Fibroblast of lung (primary cell): ENCODE results near the gene NIPAL4. TPM values are rescaled to one million over a fixed set of nuclear protein-coding genes. Genes with fewer than 3 reads are reported as not detected.

Experiments used
- DNase-seq, 2 donors: peaks; one replicate each; pipeline versions ENCODE4 v3.0.0 to v3.0.0-alpha.2; 2010; ENCODE audit warnings: low read depth in 2 of 2
- H2AFZ ChIP-seq: 2 replicates; pipeline ENCODE4 v1.5.1; 2012; ENCODE audit warnings: low read length, control low read depth, inconsistent platforms
- H3K27ac ChIP-seq: 2 replicates; pipeline ENCODE4 v1.5.1; 2011; ENCODE audit warnings: low read length, control low read depth; ENCODE audit not compliant: insufficient read depth
- H3K27me3 ChIP-seq: 2 replicates; pipeline ENCODE4 v1.5.1; 2011; ENCODE audit warnings: mild to moderate bottlenecking, low read length; ENCODE audit not compliant: control insufficient read depth, insufficient read depth
- H3K36me3 ChIP-seq: 2 replicates; pipeline ENCODE4 v1.5.1; 2011; ENCODE audit warnings: low read length; ENCODE audit not compliant: control insufficient read depth, insufficient read depth
- H3K4me1 ChIP-seq: 2 replicates; pipeline ENCODE4 v1.5.1; 2011; ENCODE audit warnings: low read length; ENCODE audit not compliant: control insufficient read depth, insufficient read depth; ENCODE audit errors: extremely low read depth
- H3K4me2 ChIP-seq: 2 replicates; pipeline ENCODE4 v1.5.1; 2011; ENCODE audit warnings: low read length, control low read depth; ENCODE audit not compliant: insufficient read depth; ENCODE audit errors: extremely low read depth
- H3K4me3 ChIP-seq, 4 experiments: fragments of 200-600 bp in 1 of 4; sonication (generic) in 1 of 4; replicated peaks in 1 of 4; 2 replicates each; pipeline ENCODE4 v1.5.1; 2011 to 2016; ENCODE audit warnings: low read length in 4 of 4, low read depth in 3 of 4, mild to moderate bottlenecking in 3 of 4, control low read depth in 2 of 4, inconsistent platforms in 1 of 4, mixed read lengths in 1 of 4; ENCODE audit not compliant: insufficient read depth in 1 of 4; ENCODE audit errors: control extremely low read depth in 1 of 4
- H3K79me2 ChIP-seq: 2 replicates; pipeline ENCODE4 v1.5.1; 2012; ENCODE audit warnings: mild to moderate bottlenecking, low read length, inconsistent platforms; ENCODE audit not compliant: control insufficient read depth, insufficient read depth
- H3K9ac ChIP-seq: 2 replicates; pipeline ENCODE4 v1.5.1; 2011; ENCODE audit warnings: mild to moderate bottlenecking, low read length, control low read depth; ENCODE audit not compliant: insufficient read depth
- H3K9me3 ChIP-seq: 2 replicates; pipeline ENCODE4 v1.5.1; 2012; ENCODE audit warnings: low read depth, low read length; ENCODE audit not compliant: control insufficient read depth, insufficient read depth
- H4K20me1 ChIP-seq: 2 replicates; pipeline ENCODE4 v1.5.1; 2011; ENCODE audit warnings: low read length; ENCODE audit not compliant: control insufficient read depth, insufficient read depth; ENCODE audit errors: extremely low read depth
- CTCF ChIP-seq, 2 donors: IDR thresholded peaks in 1 of 2; conservative IDR thresholded peaks in 1 of 2; 1 replicate in 1 of 2; 2 replicates in 1 of 2; pipeline ENCODE4 v1.5.1; 2011 to 2012; ENCODE audit warnings: low read length in 2 of 2, control low read depth in 1 of 2, inconsistent platforms in 1 of 2, low read depth in 1 of 2, mild to moderate bottlenecking in 1 of 2
- EZH2 ChIP-seq: IDR thresholded peaks from 2 replicates; pipeline ENCODE4 v1.5.1; 2012; ENCODE audit warnings: low read length, control low read depth, mild to moderate bottlenecking; ENCODE audit errors: missing control alignments
- polyA plus RNA-seq, 2 donors: library from polyadenylated mRNA; depleted of rRNA in 1 of 2; stranded (reverse) in 1 of 2; unstranded in 1 of 2; fragments of >200 nt; gene quantifications; 2 replicates each; pipeline ENCODE4 v1.2.1, GENCODE V29; 2011 to 2012; ENCODE audit warnings: missing spikeins in 1 of 2
- total RNA-seq: library from RNA; depleted of rRNA; stranded (reverse); fragments of >200 nt; gene quantifications from 2 replicates; pipeline ENCODE4 v1.2.1, GENCODE V29; 2014

Gene NIPAL4
- total and polyA plus RNA-seq, 2 donors (not counting 1 experiment from before 2014, with no cell fraction given) = 0.07 to 0.17 TPM

- TF ChIP-seq CTCF (conservative IDR thresholded peaks at IDR 0.05 in 1 of 2, IDR thresholded peaks at IDR 0.05 in 1 of 2; ENCODE audit: low read depth in 1 of 2, low read length in 2 of 2) (no peak), EZH2 (no peak)
- H3K4me3 ChIP-seq = no peak overlapping the region
- no peak overlapping the region for H3K9ac ChIP-seq
- no peak overlapping the region for H3K4me2 ChIP-seq
- no peaks in the 10 kb centered on the region for H3K27me3 ChIP-seq
- no peak overlapping the region for H3K27ac ChIP-seq
- no peaks in the 10 kb centered on the region for H3K36me3 ChIP-seq
- no peaks in the 10 kb centered on the region for H4K20me1 ChIP-seq
- H3K9me3 ChIP-seq = no peaks in the 10 kb centered on the region
- no peak for DNase-seq
- H3K4me1 ChIP-seq = peaks cover 22% of the 10 kb centered on the region
- no peaks in the 10 kb centered on the region for H3K79me2 ChIP-seq
- no peak overlapping the region for H2AFZ ChIP-seq
Observed at GRCh38 chr5:157518963-157519362, 59.0 kb downstream of the NIPAL4 start.

- Histone ChIP-seq H3K4me2 (no peak overlapping the region), H3K27me3 (no peaks in the 10 kb centered on the region), H3K27ac (no peak overlapping the region), H3K4me1 (peaks cover 22% of the 10 kb centered on the region), H2AFZ (no peak overlapping the region), H3K9me3 (no peaks in the 10 kb centered on the region), H4K20me1 (no peaks in the 10 kb centered on the region), H3K4me3 (no peak overlapping the region), H3K9ac (no peak overlapping the region), H3K36me3 (no peaks in the 10 kb centered on the region), H3K79me2 (no peaks in the 10 kb centered on the region)
- TF ChIP-seq CTCF (conservative IDR thresholded peaks at IDR 0.05 in 1 of 2, IDR thresholded peaks at IDR 0.05 in 1 of 2; ENCODE audit: low read depth in 1 of 2, low read length in 2 of 2) = no peak
- TF ChIP-seq EZH2 = no peak
- DNase-seq = no peak
Observed at GRCh38 chr5:157519579-157520253, 59.7 kb downstream of the NIPAL4 start.

- Histone ChIP-seq H3K27me3 (no peaks in the 10 kb centered on the region), H2AFZ (no peak overlapping the region), H4K20me1 (no peaks in the 10 kb centered on the region), H3K27ac (peak overlapping the region; percentile 21), H3K9ac (no peak overlapping the region), H3K4me1 (peaks cover 16% of the 10 kb centered on the region), H3K4me3 (no peak overlapping the region), H3K36me3 (no peaks in the 10 kb centered on the region), H3K9me3 (no peaks in the 10 kb centered on the region), H3K79me2 (no peaks in the 10 kb centered on the region), H3K4me2 (no peak overlapping the region)
- TF ChIP-seq EZH2 (no peak), CTCF (conservative IDR thresholded peaks at IDR 0.05 in 1 of 2, IDR thresholded peaks at IDR 0.05 in 1 of 2; ENCODE audit: low read depth in 1 of 2, low read length in 2 of 2) (peak; percentile 2 to 21)
- DNase-seq = peak; percentile 71 to 81
Observed at GRCh38 chr5:157520911-157521703, 61.1 kb downstream of the NIPAL4 start.
